CD4-positive, alpha-beta T cell treated with Interleukin-15 for 1 hour (primary cell): ENCODE results near the gene NKAIN4.
A peak's percentile ranks its signal among the peaks of the same experiment; 100 is the strongest.
"Not testable (repeated sequence)": the region's sequence is repeated elsewhere in the genome, so short reads cannot be mapped to it uniquely, and the experiment has no call there.

Experiments
- DNase-seq: peaks from one replicate; pipeline ENCODE4 v3.0.0-alpha.2; 2020

Gene NKAIN4

GRCh38 chr20:63234693-63235398 lies 19.4 kb downstream of the NKAIN4 start:
- DNase-seq = no peak

GRCh38 chr20:63233924-63234323 lies 20.3 kb downstream of the NKAIN4 start:
- DNase-seq = no peak

DNA sequence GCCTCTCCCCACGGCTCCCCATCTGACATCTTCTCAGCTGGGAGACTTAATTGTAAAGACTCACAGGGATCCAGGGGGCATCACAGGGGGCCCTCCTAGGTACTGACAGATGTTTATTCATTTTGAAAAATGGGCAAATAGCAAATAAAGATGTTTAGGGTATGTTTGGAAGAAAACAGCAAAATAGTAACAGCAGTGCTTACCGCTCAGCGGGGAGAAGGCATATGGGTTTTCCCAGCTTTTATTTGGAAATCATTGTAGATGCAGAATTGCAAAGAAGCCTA lies 21.3 kb downstream of the NKAIN4 start:
- no peak for DNase-seq

DNA sequence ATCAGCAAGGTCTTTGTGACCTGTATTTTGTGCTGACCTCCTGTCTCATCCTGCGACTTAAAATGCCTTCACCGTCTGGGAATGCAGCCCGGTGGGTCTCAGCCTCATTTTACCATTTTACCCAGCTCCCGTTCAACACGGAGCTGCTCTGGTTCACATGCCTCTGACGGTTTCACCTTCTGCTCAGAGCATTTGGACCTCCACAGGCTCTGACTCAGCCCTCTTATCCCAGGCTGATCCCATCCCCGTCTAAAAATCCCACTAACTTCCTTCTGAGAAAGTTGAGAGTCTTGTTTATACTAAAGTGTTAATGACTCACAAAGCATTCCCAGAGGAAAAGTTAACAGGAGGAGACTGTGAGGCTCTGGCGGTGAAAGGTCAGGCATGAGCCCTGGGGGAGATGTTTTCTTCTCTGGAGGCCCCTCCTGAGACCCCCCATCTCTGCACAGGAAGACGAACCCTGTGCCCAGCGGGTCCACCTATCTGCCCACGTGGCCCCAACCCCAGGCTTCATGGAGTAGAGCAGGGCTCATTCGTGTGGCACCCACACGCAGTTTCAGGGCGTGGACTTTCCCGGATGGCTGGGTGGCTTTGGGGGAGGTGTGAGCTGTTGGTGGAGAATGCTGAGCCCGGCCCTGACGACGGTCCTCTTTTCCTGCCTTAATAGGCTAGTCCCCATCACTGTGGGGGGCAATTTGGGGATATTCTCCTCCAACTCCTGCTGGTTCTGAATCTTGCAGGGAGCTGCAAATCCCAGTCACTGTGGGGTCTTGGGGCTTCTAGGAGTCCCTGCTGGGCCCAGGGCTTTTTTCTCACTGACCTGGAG lies 21.8 kb downstream of the NKAIN4 start:
- DNase-seq = no peak

DNA sequence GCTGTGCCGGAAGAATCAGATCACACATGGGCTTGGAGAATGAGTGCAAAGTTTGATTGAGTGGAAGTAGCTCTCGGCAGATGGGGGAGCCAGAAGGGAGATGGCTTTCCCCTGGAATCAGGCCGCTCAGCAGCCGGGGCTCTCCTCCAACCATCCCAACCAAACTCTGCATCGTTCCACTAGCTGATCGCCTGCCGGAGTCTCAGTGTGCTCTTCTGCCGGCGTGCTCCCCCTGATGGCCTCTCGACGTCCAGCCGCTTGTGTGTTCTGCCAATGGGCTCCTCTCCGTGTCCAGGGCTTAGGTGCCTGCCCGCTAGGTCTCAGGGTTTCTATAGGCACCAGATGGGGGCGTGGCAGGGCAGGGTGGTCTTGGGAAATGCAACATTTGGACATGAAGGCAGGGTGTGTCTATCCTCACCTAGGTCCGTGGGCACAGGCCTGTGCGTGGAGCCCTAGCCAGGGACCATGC lies 23.4 kb downstream of the NKAIN4 start:
- no peak for DNase-seq

GRCh38 chr20:63228806-63229205 lies 25.5 kb downstream of the NKAIN4 start:
- no peak for DNase-seq

- DNase-seq = no peak
Observed at GRCh38 chr20:63227260-63227659, 27.0 kb downstream of the NKAIN4 start.

GRCh38 chr20:63226042-63226943 lies 28.0 kb downstream of the NKAIN4 start:
- no peak for DNase-seq

GRCh38 chr20:63225082-63225454 lies 29.2 kb downstream of the NKAIN4 start:
- DNase-seq = no peak

DNA sequence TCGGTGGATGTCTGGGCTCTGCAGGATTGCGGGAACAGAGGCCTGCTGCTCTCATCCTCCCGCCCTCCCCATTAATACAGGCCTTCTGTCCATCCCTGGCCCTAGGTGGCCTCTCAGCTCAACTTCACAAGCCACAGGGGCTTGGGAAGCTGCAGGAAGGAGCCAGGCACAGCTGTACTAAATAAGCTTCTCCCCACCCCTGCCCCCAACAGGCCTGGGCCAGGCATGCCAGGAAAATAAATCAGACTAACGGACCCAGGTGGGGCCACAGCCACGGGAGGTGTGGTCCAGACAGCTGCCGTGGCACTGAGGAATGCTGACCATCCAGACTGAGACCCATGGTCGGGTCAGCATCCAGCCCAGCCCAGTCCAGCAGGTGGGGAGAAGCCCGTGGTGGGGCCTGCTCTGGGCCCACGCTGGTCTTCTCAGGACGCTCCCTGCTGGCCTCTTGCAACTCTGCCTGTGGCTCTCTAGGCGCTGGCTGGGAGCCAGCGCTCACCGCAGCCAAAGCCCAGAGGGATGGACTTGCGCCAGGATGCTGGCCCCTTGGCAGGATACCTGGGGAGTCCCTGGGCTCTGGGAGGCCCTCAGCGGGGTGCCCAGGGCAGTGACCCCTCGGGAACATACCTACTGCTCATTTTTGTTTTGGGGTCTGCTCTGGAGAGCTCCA lies 29.7 kb downstream of the NKAIN4 start:
- no peak for DNase-seq

GRCh38 chr20:63223826-63224207 lies 30.4 kb downstream of the NKAIN4 start:
- no peak for DNase-seq

- DNase-seq = peak; percentile 30
Observed at GRCh38 chr20:63223121-63223825, 31.0 kb downstream of the NKAIN4 start.

DNA sequence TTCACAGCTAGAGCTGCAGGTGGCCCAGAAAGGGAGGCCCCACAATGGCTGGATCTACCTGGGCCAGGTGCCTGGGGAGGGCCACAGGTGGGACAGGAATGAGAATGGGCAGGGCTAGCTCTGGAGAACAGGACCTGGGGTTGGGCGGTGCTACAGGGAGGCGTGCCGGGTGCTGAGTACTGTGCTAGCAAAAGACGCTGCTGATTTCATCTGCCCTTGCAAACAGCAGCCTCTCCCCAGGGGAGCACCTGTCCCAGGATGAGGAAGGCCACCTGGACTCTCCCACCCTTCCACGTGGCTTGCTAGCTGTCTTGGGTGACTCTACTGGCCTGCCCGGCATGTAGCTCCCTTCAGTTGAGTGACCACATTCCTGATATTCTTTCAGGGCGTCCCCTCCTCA lies 31.7 kb downstream of the NKAIN4 start:
- DNase-seq = no peak

DNA sequence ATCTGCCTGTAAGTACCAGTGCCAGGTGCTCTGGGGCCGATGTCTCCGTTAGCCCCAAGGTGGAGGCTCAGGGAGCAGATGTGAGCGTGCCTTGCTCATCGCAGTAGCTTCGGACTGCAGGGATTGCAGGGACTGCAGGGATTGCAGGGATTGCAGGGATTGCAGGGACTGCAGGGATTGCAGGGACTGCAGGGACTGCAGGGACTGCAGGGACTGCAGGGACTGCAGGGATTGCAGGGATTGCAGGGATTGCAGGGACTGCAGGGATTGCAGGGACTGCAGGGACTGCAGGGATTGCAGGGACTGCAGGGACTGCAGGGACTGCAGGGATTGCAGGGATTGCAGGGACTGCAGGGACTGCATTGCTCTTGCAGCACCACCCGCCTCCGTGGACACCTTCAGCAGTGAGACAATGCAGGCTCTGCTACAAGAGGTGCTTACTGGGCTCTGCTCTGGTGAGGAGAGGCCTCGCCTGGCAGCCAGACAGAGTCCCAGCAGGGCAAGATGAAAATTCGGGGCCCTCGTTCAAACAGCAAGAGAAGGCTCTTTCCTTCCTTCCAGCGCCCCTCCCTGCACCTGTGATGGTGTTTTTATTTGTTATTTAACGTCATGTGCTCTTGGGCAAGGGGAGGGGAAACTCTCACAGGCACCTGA lies 32.7 kb downstream of the NKAIN4 start:
- DNase-seq = not testable (repeated sequence)

DNA sequence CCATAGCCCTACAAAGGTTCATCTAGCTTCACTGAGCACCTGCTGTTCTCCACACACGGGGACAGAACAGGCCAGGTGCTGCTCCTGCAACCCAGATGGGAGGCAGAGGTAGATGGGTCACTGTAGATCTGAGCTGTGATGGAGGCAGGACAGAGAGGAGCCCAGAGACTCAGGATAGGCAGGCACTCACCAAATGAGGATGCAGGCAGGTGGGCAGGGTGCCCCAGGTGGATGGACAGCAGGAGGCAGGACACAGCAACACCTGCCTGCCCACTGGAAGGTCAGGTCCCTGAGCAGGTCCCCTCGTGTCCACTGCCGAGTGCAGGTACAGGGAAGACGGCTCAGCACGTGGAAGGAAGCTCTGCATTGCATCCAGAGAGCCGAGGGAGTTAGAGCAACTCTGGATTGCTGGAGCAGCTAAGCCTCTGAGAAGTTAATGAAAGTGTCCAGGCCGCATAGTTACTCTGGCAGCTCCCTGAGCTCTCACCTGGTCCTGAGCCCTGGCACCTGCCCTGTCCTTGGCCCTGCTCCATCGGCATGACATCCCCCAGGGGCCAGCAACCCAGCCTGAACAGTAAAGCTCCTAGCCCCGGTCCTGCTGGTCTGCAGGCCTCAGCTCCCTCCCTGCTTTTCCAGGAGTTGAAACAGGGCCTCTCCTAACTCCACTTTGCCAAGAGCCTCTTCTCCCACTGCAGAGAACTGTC lies 33.4 kb downstream of the NKAIN4 start:
- no peak for DNase-seq

GRCh38 chr20:63219866-63220521 lies 34.3 kb downstream of the NKAIN4 start:
- no peak for DNase-seq

GRCh38 chr20:63219447-63219821 lies 34.8 kb downstream of the NKAIN4 start:
- no peak for DNase-seq

GRCh38 chr20:63218701-63219446 lies 35.4 kb downstream of the NKAIN4 start:
- no peak for DNase-seq

GRCh38 chr20:63217706-63218105 lies 36.6 kb downstream of the NKAIN4 start:
- DNase-seq = no peak
